SU-DHL-6 (cell line): Measurements from ENCODE around the gene HERC4.

Experiments used
- H2AFZ ChIP-seq: fragments of 200-600 bp; sonication (generic); 2 replicates; pipeline ENCODE4 v1.6.1; 2014; ENCODE audit warnings: low read depth, mild to moderate bottlenecking, moderate library complexity, mixed read lengths, antibody characterized with exemption, low read length; ENCODE audit not compliant: severe bottlenecking
- H3F3A ChIP-seq: fragments of 200-600 bp; shearing (Covaris generic); 2 replicates; pipeline ENCODE4 v1.6.0; 2016; ENCODE audit warnings: antibody characterized with exemption, mild to moderate bottlenecking; ENCODE audit not compliant: insufficient read depth
- H3K27ac ChIP-seq: fragments of 200-600 bp; sonication (generic); 2 replicates; pipeline ENCODE4 v1.5.1; 2016; ENCODE audit warnings: low read depth, mild to moderate bottlenecking, low read length, moderate library complexity, mixed read lengths
- H3K27me3 ChIP-seq: fragments of 200-600 bp; sonication (generic), shearing (Covaris generic); 2 replicates; pipeline ENCODE4 v1.6.0; 2014; ENCODE audit warnings: mild to moderate bottlenecking, low read length
- H3K36me3 ChIP-seq: fragments of 200-600 bp; sonication (generic); 2 replicates; pipeline ENCODE4 v1.6.1; 2014; ENCODE audit warnings: mild to moderate bottlenecking, low read length, mixed read lengths
- H3K4me2 ChIP-seq: fragments of 300-600, 200-600 bp; shearing (Covaris generic), sonication (generic); 2 replicates; pipeline ENCODE4 v1.6.0; 2014; ENCODE audit warnings: low read length, low read depth, mild to moderate bottlenecking; ENCODE audit not compliant: poor library complexity, severe bottlenecking
- H3K4me3 ChIP-seq: fragments of 200-600 bp; sonication (generic); 2 replicates; pipeline ENCODE4 v1.5.1; 2014; ENCODE audit warnings: antibody characterized with exemption, low read length, mild to moderate bottlenecking, mixed read lengths; ENCODE audit not compliant: insufficient read depth, poor library complexity, severe bottlenecking
- H3K79me2 ChIP-seq: fragments of 200-600 bp; sonication (generic); 2 replicates; pipeline ENCODE4 v1.6.1; 2014; ENCODE audit warnings: mild to moderate bottlenecking, low read length, moderate library complexity; ENCODE audit not compliant: insufficient read depth
- H3K9ac ChIP-seq: fragments of 200-600 bp; sonication (generic); 2 replicates; pipeline ENCODE4 v1.7.0; 2014; ENCODE audit warnings: mild to moderate bottlenecking, low read length
- H3K9me2 ChIP-seq: fragments of 200-600 bp; sonication (generic); replicated peaks from 2 replicates; pipeline ENCODE4 v1.6.1; 2014; ENCODE audit warnings: low read length; ENCODE audit not compliant: insufficient read depth
- H3K9me3 ChIP-seq: fragments of 200-600 bp; sonication (generic); 2 replicates; pipeline ENCODE4 v1.6.1; 2014; ENCODE audit warnings: low read length, mixed read lengths; ENCODE audit not compliant: insufficient read depth
- H4K20me1 ChIP-seq: fragments of 200-600 bp; sonication (generic); 2 replicates; pipeline ENCODE4 v1.6.1; 2014; ENCODE audit warnings: low read depth, mild to moderate bottlenecking, antibody characterized with exemption, low read length, moderate library complexity, mixed read lengths
- CTCF ChIP-seq: fragments of 200-600 bp; sonication (generic); IDR thresholded peaks from one replicate; pipeline ENCODE4 v1.5.1; 2017; ENCODE audit warnings: antibody characterized with exemption, mild to moderate bottlenecking, low read length, moderate library complexity; ENCODE audit not compliant: insufficient read depth, poor library complexity, severe bottlenecking
- EZH2phosphoT487 ChIP-seq: fragments of 200-600 bp; sonication (generic), shearing (Covaris generic); conservative IDR thresholded peaks from 2 replicates; pipeline ENCODE4 v1.6.1; 2018; ENCODE audit warnings: mild to moderate bottlenecking, antibody characterized with exemption, low read length, moderate library complexity, mixed read lengths

HERC4 gene

GRCh38 chr10:68121020-68121743, 46.1 kb upstream of the HERC4 start:
- TF ChIP-seq EZH2phosphoT487 (no peak), CTCF (no peak)
- no peak overlapping the region for H3K4me2 ChIP-seq
- no peaks in the 10 kb centered on the region for H3K27me3 ChIP-seq
- H3K36me3 ChIP-seq: no peaks in the 10 kb centered on the region
- no peaks in the 10 kb centered on the region for H4K20me1 ChIP-seq
- no peaks in the 10 kb centered on the region for H3F3A ChIP-seq
- no peaks in the 10 kb centered on the region for H3K9me2 ChIP-seq
- H3K4me3 ChIP-seq: no peak overlapping the region
- H3K79me2 ChIP-seq: no peaks in the 10 kb centered on the region
- H3K9ac ChIP-seq: no peak overlapping the region
- H3K9me3 ChIP-seq: no peaks in the 10 kb centered on the region
- no peak overlapping the region for H2AFZ ChIP-seq
- H3K27ac ChIP-seq: no peak overlapping the region

- Histone ChIP-seq H3K4me3 (no peak overlapping the region), H3K27ac (no peak overlapping the region), H3K9me2 (no peaks in the 10 kb centered on the region), H3K9ac (no peak overlapping the region), H3K9me3 (no peaks in the 10 kb centered on the region), H2AFZ (no peak overlapping the region), H3K4me2 (no peak overlapping the region), H3K27me3 (no peaks in the 10 kb centered on the region), H4K20me1 (no peaks in the 10 kb centered on the region), H3K36me3 (no peaks in the 10 kb centered on the region), H3K79me2 (no peaks in the 10 kb centered on the region), H3F3A (no peaks in the 10 kb centered on the region)
- no peak for TF ChIP-seq EZH2phosphoT487
- TF ChIP-seq CTCF: no peak
Measured at GRCh38 chr10:68118657-68119056, 43.6 kb upstream of the HERC4 start.

GRCh38 chr10:68112837-68113236, 37.8 kb upstream of the HERC4 start:
- Histone ChIP-seq H3K4me2 (no peak overlapping the region), H3F3A (no peaks in the 10 kb centered on the region), H3K79me2 (no peaks in the 10 kb centered on the region), H3K27me3 (no peaks in the 10 kb centered on the region), H3K9me2 (no peaks in the 10 kb centered on the region), H3K9me3 (no peaks in the 10 kb centered on the region), H3K27ac (no peak overlapping the region), H3K9ac (no peak overlapping the region), H2AFZ (no peak overlapping the region), H3K4me3 (no peak overlapping the region), H4K20me1 (no peaks in the 10 kb centered on the region), H3K36me3 (no peaks in the 10 kb centered on the region)
- TF ChIP-seq EZH2phosphoT487: no peak
- TF ChIP-seq CTCF: no peak
